PC-3 (cell line): ENCODE results near the gene SLC38A8. TPM values are rescaled to one million over a fixed set of nuclear protein-coding genes. Genes with fewer than 3 reads are reported as not detected.

Experiments used
- ATAC-seq: fragments of 200-7000 bp; cut with Tn5 transposase; 2 replicates; pipeline ENCODE4 v1.9.1; 2020; ENCODE audit warnings: mild to moderate bottlenecking, moderate library complexity
- BruUV-seq: library from RNA; stranded (reverse); fragments of 400-500 nt; replicated peaks from 2 replicates; lab custom pipeline; 2021; lab: Mats Ljungman, UMichigan
- CTCF ChIA-PET: fragments of 300-600 bp; sonication (Branson Sonifier 250); formaldehyde crosslinking; loops from one replicate; lab custom pipeline; 2022; ENCODE audit warnings: antibody characterized with exemption; lab: Charles Lee
- POLR2A ChIA-PET: fragments of 300-600 bp; sonication (Branson Sonifier 250); formaldehyde crosslinking; loops from one replicate; lab custom pipeline; 2022; ENCODE audit warnings: antibody characterized with exemption; ENCODE audit not compliant: unreplicated experiment; lab: Charles Lee
- DNase-seq: peaks from one replicate; pipeline ENCODE4 v3.0.0-alpha.2; 2015
- H2AFZ ChIP-seq: fragments of 300-600 bp; sonication (generic); 2 replicates; pipeline ENCODE4 v1.6.0; 2016; ENCODE audit warnings: antibody characterized with exemption, low read length
- H3F3A ChIP-seq: fragments of 300-600 bp; sonication (generic); one replicate; pipeline ENCODE4 v1.6.0; 2017; ENCODE audit warnings: antibody characterized with exemption, low read length, control low read depth, mild to moderate bottlenecking; ENCODE audit not compliant: unreplicated experiment
- H3K27ac ChIP-seq: fragments of 300-600 bp; sonication (generic); 2 replicates; pipeline ENCODE4 v1.5.1; 2016; ENCODE audit warnings: mild to moderate bottlenecking, low read length
- H3K27me3 ChIP-seq: fragments of 300-600 bp; sonication (generic); 2 replicates; pipeline ENCODE4 v1.6.1; 2016; ENCODE audit warnings: low read length, mixed read lengths
- H3K36me3 ChIP-seq: fragments of 300-600 bp; sonication (generic); 2 replicates; pipeline ENCODE4 v1.6.1; 2016; ENCODE audit warnings: low read depth, mixed run types, low read length, mixed read lengths
- H3K4me1 ChIP-seq: fragments of 300-600 bp; sonication (generic); 2 replicates; pipeline ENCODE4 v1.5.1; 2016; ENCODE audit warnings: low read length; ENCODE audit not compliant: insufficient read depth
- H3K4me2 ChIP-seq: fragments of 300-600 bp; sonication (generic); 2 replicates; pipeline ENCODE4 v1.6.0; 2016; ENCODE audit warnings: low read length
- H3K4me3 ChIP-seq: fragments of 300-600 bp; sonication (generic); 2 replicates; pipeline ENCODE4 v1.5.1; 2016; ENCODE audit warnings: mild to moderate bottlenecking, low read length, mixed read lengths
- H3K79me2 ChIP-seq: fragments of 300-600 bp; sonication (generic); 2 replicates; pipeline ENCODE4 v1.6.1; 2017; ENCODE audit warnings: low read length, mixed read lengths
- H3K9ac ChIP-seq: fragments of 300-600 bp; sonication (generic); 2 replicates; pipeline ENCODE4 v1.6.0; 2016; ENCODE audit warnings: mild to moderate bottlenecking, low read length
- H3K9me2 ChIP-seq: fragments of 300-600 bp; sonication (generic); replicated peaks from 2 replicates; pipeline ENCODE4 v1.6.1; 2016; ENCODE audit warnings: mixed run types, low read length, mixed read lengths
- H3K9me3 ChIP-seq: fragments of 300-600 bp; sonication (generic); 2 replicates; pipeline ENCODE4 v1.6.1; 2016; ENCODE audit warnings: low read length, mixed read lengths
- H4K20me1 ChIP-seq: fragments of 300-600 bp; sonication (generic); 2 replicates; pipeline ENCODE4 v1.6.1; 2016; ENCODE audit warnings: low read length, mixed read lengths
- EZH2 ChIP-seq: fragments of 300-600 bp; sonication (generic); IDR thresholded peaks from one replicate; pipeline ENCODE4 v1.6.1; 2017; ENCODE audit warnings: antibody characterized with exemption, mild to moderate bottlenecking, low read length; ENCODE audit not compliant: unreplicated experiment
- EZH2phosphoT487 ChIP-seq: fragments of 300-600 bp; sonication (generic); IDR thresholded peaks from 2 replicates; pipeline ENCODE4 v1.6.1; 2018; ENCODE audit warnings: mild to moderate bottlenecking, antibody characterized with exemption, low read length, borderline replicate concordance
- intact Hi-C: fragments of 100-400 bp; cut with micrococcal nuclease; formaldehyde crosslinking; loops from 2 replicates; pipeline ENCODE4 v1.9.0; 2023
- total RNA-seq: library from RNA; depleted of rRNA; stranded (reverse); fragments of >200 nt; gene quantifications from 2 replicates; pipeline ENCODE4 v1.2.3, GENCODE V29; 2014
- TF ChIP-seq, protein P1 (sequence below): fragments of 300-600 bp; sonication (generic); conservative IDR thresholded peaks from 2 replicates; pipeline ENCODE4 v1.5.1; 2017; ENCODE audit warnings: antibody characterized with exemption, low read depth, mild to moderate bottlenecking, low read length

Gene SLC38A8
- total RNA-seq, 1 experiment from 2014 or later = not detected

DNA sequence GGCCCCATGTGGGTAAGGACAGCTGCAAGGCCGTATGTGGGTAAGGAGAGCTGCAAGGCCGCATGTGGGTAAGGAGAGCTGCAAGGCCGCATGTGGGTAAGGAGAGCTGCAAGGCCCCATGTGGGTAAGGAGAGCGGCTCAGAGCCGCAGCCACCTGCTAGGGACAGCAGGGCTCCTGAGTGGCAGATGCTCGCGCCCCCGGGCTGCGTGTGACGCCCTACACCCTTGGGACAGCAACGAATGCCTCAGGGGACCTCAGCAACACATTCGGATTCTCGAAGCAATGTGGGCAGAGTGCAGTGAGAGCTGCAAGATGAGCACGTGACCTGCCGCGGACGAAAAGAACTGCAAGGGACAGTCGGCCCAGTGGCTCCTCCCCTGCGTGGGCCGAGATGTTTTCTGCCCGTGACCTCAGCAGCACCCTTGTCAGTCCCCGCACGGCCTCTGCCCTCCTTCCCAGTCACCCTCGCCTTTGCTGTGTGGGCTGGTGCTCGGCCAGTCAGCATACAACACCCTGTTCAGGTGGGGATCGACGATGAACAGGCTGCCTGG lies 9.6 kb upstream of the SLC38A8 start:
- BruUV-seq = no TSS peak
- Histone ChIP-seq H3K79me2 (no peaks in the 10 kb centered on the region), H3K4me3 (no peak overlapping the region), H4K20me1 (no peaks in the 10 kb centered on the region), H3K4me1 (no peaks in the 10 kb centered on the region), H3K27ac (no peak overlapping the region), H3K9me2 (no peaks in the 10 kb centered on the region), H3F3A (no peaks in the 10 kb centered on the region), H3K36me3 (no peaks in the 10 kb centered on the region), H3K9me3 (no peaks in the 10 kb centered on the region), H3K27me3 (no peaks in the 10 kb centered on the region), H3K9ac (no peak overlapping the region), H2AFZ (no peak overlapping the region), H3K4me2 (no peak overlapping the region)
- TF ChIP-seq, protein P1, sequence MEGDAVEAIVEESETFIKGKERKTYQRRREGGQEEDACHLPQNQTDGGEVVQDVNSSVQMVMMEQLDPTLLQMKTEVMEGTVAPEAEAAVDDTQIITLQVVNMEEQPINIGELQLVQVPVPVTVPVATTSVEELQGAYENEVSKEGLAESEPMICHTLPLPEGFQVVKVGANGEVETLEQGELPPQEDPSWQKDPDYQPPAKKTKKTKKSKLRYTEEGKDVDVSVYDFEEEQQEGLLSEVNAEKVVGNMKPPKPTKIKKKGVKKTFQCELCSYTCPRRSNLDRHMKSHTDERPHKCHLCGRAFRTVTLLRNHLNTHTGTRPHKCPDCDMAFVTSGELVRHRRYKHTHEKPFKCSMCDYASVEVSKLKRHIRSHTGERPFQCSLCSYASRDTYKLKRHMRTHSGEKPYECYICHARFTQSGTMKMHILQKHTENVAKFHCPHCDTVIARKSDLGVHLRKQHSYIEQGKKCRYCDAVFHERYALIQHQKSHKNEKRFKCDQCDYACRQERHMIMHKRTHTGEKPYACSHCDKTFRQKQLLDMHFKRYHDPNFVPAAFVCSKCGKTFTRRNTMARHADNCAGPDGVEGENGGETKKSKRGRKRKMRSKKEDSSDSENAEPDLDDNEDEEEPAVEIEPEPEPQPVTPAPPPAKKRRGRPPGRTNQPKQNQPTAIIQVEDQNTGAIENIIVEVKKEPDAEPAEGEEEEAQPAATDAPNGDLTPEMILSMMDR = no peak
- no peak for TF ChIP-seq EZH2
- no peak for TF ChIP-seq EZH2phosphoT487
- no peak for DNase-seq
- CTCF ChIA-PET = no interaction called here
- ATAC-seq = no peak
- intact Hi-C loops = no loop called here
- POLR2A ChIA-PET = no interaction called here

DNA sequence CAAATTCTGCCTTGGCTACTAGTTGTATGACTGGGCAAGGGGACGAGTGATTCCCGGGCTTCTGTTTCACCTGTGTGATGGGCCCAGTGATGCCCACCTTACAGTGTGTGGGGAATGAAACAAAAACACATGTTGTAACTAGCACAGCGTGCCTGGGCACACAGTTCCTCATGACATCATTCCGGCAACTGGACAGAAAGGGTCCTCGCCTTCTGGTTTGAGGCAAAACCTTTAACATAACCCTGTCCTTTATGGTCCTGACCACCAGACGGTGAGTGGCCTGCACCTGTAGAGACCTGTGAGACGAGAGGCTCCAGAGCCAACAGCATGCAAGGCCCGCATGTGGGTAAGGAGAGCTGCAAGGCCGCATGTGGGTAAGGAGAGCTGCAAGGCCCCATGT lies 7.7 kb upstream of the SLC38A8 start:
- H3K9me2 ChIP-seq = no peaks in the 10 kb centered on the region
- intact Hi-C loops = no loop called here
- POLR2A ChIA-PET = no interaction called here
- H3K9me3 ChIP-seq = no peaks in the 10 kb centered on the region
- H4K20me1 ChIP-seq = no peaks in the 10 kb centered on the region
- DNase-seq = no peak
- no peaks in the 10 kb centered on the region for H3K27me3 ChIP-seq
- no peaks in the 10 kb centered on the region for H3K79me2 ChIP-seq
- H3K36me3 ChIP-seq = no peaks in the 10 kb centered on the region
- no peak for ATAC-seq
- CTCF ChIA-PET = no interaction called here
- no peaks in the 10 kb centered on the region for H3K4me1 ChIP-seq
- H3K9ac ChIP-seq = no peak overlapping the region
- TF ChIP-seq EZH2phosphoT487 = no peak
- no peak for TF ChIP-seq EZH2
- TF ChIP-seq, protein P1 = no peak
- no peak overlapping the region for H2AFZ ChIP-seq
- no peak overlapping the region for H3K4me2 ChIP-seq
- H3F3A ChIP-seq = no peaks in the 10 kb centered on the region
- H3K4me3 ChIP-seq = no peak overlapping the region
- no TSS peak for BruUV-seq
- H3K27ac ChIP-seq = no peak overlapping the region

DNA sequence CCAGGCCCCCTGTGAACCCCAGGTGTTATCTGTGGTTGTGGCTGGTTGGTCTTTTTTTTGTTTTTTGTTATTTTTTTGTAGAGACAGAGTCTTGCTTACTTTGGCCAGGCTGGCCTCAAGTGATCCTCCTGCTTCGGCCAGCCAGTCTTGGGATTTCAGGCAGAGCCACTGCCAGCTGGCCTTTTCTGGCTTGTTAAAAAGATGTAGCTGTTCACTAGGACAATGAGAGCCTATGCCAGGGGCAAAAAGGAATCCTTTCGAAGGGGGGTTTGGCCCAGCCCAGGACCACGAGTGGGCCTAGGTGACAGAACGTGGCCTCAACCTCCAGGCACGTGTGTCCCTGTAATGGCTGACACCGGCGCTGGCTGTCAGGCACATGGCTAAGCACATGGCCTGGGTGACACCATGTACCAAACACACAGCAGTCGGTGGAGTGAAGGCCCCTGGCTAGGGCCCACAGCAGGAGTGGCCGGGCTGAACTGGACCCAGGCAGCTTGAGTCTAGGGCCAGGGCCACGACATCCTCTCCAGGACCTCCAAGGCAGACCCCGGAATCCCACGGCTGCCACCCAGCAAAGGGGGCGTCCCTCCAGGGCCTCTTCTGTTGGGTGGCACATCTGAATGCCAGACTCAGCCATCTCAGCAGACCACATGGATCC lies 6.9 kb upstream of the SLC38A8 start:
- no peaks in the 10 kb centered on the region for H3K36me3 ChIP-seq
- no peak overlapping the region for H3K9ac ChIP-seq
- ChIA-PET POLR2A (no interaction called here), CTCF (no interaction called here)
- TF ChIP-seq EZH2 = no peak
- no peak for TF ChIP-seq EZH2phosphoT487
- TF ChIP-seq, protein P1 = no peak
- no TSS peak for BruUV-seq
- no peak overlapping the region for H3K4me2 ChIP-seq
- no peaks in the 10 kb centered on the region for H3K4me1 ChIP-seq
- H3K27ac ChIP-seq = no peak overlapping the region
- H3K9me3 ChIP-seq = no peaks in the 10 kb centered on the region
- H3F3A ChIP-seq = no peaks in the 10 kb centered on the region
- no peak overlapping the region for H2AFZ ChIP-seq
- DNase-seq (no peak), ATAC-seq (no peak)
- H4K20me1 ChIP-seq = no peaks in the 10 kb centered on the region
- H3K79me2 ChIP-seq = no peaks in the 10 kb centered on the region
- no peaks in the 10 kb centered on the region for H3K27me3 ChIP-seq
- no peak overlapping the region for H3K4me3 ChIP-seq
- intact Hi-C loops = no loop called here
- no peaks in the 10 kb centered on the region for H3K9me2 ChIP-seq
